IPS DF 4.7 (cell line): ENCODE results near the gene ZNF831.

Experiments used
- DNase-seq: peaks from one replicate; pipeline ENCODE4 v3.0.0-alpha.2; 2013; ENCODE audit warnings: low spot score; ENCODE audit errors: extremely low read depth

Gene ZNF831

DNA sequence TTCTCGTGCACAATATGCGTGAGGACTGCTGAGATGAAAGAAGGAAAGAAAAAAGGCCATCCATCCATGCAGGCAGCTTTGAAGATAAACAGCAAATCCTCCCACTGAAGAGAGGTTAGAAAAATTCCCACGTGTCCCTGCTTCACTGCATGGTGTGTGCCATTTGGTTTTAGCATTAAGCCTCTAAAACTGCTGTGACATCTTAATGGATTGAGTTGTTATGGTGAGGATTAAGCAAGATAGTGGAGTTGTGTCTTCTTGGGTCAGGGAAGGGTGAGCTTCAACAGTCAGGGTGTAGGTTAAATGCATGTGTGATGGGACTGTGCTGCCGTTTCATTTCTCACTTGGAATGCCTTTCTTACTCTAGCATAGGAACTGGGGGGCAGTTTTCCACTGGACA lies 50.5 kb downstream of the ZNF831 start:
- DNase-seq, result no peak

DNA sequence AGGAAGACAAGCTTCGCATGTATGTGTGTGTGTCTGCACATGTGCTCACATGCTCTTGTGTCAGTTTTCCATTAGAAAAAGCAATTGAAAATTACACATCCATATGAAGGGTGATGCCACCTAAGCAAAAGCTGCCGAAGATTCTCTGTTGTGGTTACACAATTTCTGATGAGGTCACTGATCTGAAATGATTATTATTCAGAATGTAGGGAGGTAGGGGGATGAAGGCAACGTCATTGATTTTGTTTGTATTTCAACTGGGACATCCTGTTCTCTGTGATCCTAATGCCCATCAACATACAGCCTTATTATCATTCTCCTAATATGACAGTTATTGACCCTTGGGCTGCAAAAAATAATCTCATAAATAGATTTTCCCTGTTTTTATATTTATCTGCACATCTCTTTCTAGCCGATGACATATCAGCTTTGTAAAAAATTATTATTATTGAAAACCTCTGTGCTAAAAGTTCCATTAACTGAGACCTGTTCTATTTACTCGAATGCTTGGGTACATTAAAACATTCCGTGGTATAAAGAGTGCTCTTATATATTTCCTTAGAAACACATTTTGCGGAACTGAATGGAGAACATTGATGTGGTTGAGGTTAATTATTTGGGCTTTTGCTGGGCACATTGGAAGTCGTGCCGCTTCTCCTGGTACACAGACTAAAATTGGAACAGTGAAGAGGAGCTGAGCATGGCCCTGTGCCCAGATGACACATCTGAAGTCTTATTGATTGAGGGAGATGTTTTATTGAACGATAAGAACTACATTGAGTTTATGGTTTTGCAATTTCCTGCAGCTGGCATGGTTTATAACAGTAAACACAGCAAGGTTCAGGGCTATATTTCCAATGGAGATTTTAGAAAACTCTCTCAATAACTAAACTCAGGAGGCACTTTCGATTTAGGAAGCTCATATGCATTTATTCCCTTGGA lies 51.3 kb downstream of the ZNF831 start:
- DNase-seq, result no peak

DNA sequence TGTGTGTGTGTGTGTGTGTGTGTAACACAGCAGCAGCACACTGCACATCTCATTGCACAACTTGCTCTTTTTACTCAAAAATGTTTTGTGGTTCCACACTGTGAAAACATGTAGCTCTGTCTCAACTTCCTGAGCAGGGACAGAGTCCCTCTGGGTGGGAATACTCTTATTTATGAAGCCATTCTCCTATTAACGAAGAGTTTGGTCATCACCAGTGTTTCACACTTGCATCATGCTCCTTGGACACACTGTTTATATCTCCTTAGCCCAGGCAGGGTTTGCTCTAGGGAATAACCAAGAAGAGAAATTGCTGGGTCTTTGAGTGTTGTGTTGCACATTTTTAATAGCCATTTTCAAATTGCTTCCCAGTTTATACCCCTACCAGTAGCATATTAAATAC lies 53.6 kb downstream of the ZNF831 start:
- no peak for DNase-seq

DNA sequence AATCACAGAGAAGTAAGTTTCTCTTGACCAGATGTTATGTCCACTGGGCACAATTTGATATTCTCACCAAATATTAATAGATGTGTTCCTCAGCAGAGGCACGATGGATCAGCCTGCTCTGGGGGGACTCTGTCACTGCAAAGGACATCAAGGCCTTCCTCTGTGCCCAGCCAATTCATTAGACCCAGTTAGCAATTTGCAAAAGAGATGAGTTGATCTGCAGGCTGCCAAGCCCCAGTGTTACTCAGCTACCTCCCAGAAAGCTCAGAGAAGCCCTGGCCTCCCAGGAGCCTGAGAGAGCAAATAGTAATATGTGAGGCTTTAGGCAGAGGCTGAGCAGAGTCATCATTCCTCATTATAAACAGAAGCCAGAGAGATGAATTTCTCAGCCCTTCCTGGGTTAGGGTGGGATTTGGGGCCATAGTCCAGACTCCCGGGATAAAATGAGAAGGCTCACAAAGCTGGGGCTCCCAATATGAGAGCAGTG lies 54.2 kb downstream of the ZNF831 start:
- no peak for DNase-seq

DNA sequence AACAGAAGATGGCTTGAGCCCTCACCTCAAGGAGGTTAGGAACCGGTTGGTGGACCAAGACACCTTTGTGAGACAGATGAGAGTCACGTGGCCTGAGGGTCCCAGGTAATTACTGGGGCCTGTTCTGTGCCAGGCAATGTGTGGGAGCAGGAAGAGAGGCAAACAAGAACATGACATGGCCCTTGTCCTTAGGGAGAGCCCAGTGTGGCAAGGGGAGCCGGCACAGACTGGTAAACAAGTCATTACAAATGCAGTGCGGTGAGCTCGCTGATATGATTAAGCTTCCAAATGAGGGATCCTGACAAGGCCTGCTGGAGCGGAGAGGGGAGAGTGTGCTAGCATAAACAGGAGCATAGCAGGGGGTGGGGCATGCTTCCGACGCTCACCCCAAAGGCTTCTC lies 55.6 kb downstream of the ZNF831 start:
- no peak for DNase-seq

DNA sequence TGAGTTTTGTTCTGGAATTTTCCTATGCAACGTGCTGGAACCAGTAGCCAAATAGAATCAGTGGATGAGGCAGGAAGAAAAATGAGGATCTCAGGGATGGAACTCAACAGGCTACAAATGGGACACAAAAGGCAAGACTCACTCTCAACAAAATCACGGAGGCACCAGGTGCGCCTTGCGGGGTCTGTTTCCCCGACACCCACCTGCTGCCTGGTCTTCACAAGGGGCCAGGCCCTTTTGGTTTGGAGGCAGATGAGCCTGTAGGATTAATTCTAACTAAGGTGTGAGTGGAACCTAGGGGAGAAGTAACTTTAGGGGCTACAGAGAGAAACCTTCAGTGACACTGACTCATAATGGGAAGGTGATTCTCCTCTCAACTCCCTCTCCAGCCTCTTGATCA lies 56.5 kb downstream of the ZNF831 start:
- no peak for DNase-seq

DNA sequence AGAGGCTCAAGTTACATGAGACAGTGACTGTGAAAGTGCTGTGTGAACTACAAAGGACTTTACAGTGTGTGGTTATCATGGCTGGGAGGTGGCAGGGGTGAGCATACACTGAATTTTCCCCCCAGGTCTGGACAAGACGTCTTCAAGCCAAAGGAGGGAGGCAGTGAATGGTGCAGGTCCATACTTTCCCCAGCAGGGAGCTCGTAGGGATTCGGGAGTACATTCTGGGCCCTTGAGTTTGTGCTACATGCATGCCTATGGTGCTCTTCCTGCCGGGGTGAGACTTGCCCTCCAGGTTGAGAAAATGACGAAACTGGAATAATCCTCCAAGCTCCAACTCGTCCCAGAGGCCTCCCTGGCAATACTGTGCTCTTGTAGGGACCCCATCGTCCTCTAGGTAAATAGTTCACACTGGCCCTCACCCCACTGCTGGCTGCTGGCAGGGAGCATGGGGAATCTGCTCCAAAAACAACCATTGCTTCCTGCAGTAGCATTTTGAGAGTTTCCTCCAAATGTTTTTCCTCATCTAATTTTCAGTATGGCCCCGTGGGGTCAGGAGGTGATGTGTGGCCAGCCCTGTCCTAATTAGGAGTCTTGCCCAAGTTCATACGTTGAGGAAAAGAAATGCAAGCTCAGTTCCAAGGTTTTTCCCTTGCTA lies 57.6 kb downstream of the ZNF831 start:
- DNase-seq, result no peak

DNA sequence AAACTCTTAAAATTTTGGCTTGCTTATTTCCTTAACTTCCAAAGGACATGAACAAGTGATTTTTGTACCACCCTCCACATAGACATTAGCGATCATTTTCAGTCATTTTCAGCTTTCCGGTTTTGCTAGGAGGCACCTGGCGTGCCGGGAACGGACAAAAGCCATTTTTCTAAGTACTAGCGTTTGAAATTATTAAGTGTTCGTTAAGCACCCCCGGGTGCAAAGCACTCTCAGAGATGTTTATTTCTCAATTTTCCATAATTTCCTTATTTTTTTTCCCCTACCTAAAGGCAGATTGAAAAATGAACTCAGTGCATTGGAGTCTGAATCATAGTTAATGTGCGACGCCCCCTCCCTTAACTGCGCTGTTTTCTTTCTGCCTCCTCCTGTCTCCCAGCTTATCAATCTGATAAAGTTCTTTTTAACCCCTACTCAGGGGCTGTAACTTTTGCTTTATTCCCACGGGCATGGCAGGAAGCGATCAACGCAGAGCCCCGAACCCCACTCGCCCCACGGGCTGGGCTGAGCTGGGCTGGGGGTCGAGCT lies 58.2 kb downstream of the ZNF831 start:
- DNase-seq, result no peak

DNA sequence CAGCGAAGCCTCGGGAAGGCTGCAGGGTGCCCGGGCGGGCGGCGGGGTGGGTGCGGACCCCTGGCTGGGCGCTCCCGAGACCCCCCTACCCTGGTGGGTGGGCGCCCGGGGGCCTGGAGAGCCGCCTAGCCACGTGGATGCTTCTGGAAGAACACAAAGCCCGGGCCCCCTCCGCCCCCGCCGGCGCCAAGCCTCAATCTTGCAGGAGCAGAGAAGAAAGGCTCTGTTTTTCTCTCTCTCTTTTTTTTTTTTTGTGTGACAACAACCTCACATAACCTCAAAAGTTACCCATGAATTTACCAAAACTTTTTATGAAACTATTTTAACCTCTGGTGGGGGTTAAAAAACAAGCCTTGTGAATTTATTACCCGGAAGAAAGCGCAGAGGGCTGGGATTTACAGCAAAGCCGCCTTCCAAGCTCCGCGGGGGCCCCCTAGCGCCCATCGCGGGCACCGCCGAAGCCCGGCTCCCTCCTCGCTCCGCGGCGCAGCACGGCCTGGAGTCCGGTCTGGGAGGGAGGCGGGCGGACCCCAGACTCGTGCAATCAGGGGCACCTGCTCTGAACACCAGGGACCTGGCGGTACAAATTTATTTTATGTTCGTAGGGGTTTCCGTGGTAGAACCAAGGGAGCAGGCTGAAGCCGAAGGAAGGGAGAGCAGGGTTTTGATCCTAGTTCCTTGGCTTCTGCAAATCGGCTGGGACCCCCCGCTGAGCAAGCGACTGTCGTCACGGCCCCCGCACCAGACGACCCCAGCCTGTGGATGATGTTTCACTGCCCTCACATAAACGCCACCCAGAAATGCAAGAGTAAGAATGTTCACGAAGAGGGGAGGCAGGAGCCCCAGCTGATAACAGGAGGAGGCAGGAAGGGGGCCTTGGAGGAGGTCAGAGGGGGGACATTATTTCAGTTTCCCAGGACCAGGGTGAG lies 58.9 kb downstream of the ZNF831 start:
- no peak for DNase-seq

DNA sequence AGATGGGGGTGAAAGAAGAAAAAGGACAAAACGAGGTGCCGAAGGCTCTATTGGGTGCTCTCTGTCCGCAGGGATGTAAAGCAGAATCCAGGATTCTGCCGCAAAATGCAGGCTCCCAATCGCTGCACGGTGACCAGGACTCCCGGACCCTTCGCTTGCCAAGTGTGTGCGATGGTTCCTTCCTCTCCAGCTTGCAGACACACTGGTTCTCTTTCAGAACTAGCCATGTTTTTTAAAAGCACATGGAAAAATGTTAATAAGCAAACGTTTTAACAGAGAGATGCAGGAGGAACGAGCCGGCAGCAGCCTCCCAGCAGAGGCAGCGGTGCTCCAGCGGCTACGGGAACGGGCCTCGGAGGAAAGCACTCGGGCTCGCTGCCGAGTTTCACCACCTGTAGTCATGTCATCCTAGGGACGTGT lies 59.6 kb downstream of the ZNF831 start:
- DNase-seq, result no peak

DNA sequence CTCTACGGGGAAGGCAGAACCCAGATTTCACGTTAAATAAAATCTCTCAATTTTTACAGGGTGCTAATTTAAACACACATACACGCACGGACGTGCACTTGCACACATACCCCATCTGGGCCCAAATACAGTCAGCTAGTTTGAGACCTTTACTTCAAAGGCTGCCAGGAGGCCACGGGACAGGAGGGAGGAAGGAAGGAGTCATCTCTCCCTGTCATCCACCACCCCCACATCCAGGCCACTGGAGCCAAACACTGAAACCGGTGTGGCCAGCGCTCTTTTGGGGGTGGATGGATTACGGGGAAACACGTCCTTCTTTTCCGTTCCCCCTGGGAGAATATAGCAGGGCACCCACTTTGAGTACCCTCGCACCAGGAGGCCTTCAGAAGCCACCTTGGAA lies 60.1 kb downstream of the ZNF831 start:
- no peak for DNase-seq

DNA sequence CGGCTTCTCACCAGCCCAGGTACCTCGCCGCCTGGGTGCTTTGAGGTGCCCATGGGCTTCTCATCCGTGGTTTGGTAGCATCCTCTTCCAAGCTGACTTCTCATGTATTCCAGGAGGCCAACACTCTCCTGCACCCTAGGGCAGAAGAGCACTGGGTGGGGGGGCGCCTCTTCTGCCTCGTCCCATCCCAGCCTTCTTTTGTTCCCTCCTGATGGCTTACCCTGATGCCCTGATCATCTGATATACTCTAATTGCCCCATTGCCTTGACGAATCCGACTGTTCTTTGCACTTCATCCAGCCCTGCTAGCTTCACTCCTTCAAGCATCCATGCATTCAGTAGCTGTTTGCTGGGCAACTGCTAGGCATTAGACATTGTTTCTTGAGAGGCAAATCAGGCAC lies 60.6 kb downstream of the ZNF831 start:
- no peak for DNase-seq

DNA sequence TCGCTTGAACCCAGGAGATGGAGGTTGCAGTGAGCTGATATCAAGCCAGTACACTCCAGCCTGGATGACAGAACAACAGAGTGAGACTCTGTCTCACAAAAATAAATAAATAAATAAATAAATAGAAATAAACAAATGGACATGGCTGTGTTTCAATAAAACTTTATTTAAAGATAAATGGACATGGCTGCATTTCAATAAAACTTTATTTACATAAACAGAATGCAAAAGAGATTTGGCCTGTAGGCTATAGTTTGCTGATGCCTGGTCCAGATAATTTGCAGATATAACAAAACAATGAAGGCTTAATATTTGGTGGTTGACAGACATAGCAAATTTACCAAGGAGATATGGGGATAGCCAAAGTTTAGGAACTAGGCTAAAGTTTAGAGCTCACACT lies 66.8 kb downstream of the ZNF831 start:
- no peak for DNase-seq

DNA sequence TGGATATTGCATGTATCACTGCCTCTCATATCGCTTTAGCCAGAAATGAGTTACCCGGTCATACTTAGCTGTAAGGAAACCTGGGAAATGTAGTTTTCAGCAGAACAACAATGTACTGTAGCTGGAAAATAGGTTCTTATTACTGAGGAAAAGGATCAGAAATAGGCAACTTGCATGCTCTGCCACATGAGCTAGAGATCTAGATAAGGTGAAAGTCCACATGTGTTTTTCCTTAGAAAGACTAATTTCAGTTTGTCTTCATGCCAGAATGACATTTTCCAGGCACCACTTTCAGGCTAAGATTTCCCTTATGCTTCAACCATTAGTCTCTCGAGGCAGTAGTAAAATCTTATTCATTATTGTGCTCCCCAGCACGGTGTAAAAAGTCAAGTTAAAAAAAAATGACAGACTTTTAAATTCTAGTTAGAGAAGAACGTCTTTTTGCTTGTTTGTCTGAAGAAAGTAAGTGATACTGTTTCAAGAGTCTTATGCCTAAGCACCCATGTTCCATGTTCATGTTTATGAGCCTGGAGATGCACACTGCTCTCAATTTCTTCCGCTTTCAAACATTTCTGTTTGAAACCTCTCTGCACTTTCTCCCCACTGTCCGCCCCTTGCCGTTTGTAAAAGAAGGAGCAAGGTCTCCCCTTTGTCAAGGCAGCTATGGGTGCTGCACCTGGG lies 67.6 kb downstream of the ZNF831 start:
- DNase-seq, result no peak

DNA sequence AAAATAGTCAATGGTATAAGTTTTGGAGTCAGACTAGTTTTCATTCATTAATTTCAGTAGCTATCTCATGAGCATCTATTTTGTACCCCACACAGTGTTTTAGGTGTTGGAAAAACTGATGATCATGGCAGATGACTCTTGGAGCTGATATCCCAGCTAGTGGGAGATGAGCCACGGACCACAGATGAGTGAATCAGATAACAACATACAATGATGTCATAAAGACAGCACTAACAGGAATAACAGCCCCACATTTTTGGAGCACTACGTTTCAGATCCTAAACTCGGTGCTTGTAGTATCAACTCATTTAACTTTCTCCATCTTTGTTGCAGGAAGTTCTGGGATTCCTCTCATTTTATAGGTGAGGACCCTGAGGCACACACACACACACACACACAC lies 69.0 kb downstream of the ZNF831 start:
- DNase-seq, result no peak

DNA sequence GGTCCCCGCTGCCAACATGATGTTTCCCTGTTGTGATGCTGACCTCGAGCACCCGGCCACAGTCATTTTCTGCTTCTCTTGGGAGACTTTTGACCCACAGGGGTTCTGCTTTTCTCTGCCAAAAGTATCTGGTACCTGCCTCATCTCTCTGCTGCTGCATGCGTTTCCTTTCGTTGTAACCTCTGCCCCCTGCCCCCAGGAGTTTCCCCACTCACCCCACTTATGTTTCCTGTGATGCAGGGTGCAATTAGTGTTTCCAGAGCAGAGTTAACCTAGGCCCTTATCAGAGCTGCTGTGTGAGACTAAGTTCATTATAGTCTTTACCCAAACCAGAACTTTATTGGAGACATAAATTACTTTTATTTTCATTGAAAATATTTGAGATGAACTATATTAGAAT lies 71.6 kb downstream of the ZNF831 start:
- no peak for DNase-seq

DNA sequence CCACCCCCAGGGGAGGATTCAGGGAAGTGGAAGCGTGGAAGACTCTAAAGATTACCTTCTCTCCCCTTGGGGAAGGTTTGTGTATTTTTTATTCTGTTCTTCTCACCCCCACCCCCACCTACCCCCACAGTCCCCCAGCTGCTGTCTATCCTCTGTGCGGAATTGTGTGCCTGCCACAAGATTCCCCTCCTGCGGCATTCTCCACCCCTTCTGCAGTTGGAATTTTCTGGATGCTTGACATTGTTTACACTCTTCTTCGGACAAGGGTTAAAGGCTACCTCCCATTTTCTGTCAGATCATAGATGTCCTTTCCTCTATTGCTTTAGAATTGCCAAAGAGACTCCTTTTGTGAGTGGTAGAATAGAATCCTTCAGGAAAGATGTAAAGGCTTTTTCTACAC lies 76.4 kb downstream of the ZNF831 start:
- DNase-seq, result no peak

DNA sequence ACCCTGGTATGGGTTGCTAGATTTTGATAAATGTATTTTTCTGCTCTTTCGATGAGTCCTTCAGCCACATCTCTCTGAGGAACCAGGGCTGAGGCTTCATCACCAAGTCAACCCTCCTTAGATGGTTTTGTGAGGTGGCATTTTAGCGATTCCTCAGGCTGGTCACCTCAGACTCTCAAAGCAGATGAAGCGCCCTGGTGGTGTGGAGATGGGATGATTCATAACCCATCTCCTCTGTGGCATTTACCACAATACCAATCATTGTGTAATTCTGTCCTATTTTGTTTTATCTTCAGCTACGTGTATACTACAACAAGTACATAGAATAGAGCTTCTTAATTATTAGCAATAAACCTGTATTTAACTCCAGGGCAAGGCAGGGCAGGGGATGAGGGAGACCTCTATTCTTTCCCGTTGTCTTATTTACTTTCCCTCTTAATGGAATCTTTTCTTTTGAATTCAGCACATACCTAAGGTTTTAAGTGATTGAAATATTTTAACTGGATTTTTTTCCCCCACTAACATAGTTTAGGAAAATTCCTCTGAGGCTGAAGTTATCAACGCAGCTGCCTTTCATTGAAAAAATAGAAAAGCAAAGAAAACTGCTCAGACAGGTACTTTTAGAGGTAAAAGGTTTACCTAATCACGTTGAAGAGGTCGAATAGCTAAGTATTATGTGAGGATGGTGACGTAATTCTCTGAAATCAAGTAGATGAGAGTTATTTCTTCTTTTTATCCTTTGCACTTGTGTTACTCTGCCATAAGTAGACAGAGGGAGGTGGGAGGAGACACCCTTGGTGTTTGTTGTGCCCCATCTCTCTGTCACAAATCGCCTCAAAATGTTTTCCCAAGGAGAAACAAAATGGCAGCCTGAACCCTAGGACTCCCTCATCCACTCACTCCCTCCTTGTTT lies 79.3 kb downstream of the ZNF831 start:
- no peak for DNase-seq

DNA sequence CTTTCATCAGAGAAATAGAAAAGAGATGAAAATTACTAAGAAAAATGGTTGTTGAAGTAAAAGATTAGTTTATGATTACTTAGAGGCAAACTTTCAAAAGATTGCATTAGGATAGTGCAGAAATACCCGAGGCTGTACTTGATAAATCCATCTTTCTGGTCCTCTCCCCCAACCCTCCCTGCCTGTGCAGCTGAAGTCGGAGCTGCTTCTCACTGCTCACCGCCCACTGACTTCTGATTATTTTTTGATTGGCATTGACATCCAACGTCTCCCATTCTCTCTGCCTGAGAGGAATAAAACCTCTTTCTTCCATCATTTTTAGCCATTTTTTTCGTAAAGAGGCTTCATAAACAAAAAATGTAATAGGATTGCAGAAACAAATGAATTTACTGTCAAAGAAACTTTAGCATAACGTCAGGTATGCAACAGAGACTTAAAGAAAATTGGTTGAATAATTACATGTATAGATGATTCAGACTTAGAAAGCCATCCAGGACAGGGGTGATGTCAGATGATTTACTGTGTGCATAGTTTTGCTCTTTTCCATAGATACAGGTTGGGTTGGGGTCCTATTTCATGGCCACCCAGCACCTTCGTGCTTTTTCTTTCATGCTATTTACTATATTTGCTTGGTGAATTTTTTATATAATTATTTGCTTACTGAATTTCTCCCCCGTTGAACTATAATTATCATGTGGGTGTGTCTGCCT lies 83.2 kb downstream of the ZNF831 start:
- DNase-seq, result no peak
